Measurements from ENCODE around the gene ACTBL2.

The ACTBL2 gene

DNA sequence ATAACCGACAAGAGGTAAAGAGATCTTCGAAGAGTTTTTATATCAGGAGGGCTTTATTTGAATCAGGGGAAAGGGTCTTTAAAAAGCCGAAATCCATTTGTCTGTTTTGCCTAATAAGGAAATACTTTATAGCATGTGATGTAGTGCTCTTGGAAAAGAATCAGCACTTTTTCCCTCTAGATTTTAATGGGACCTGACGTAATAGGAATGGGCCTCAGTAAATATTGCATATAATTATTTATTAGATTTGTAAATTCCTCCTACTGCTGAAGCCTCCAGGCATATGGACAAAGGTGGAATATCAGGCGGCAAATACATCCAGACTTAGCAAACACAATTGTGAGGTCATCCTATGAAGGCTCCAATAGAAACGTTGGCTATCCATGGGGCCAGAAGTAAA, 50.9 kb downstream of the ACTBL2 start:
- TF ChIP-seq, protein P1, sequence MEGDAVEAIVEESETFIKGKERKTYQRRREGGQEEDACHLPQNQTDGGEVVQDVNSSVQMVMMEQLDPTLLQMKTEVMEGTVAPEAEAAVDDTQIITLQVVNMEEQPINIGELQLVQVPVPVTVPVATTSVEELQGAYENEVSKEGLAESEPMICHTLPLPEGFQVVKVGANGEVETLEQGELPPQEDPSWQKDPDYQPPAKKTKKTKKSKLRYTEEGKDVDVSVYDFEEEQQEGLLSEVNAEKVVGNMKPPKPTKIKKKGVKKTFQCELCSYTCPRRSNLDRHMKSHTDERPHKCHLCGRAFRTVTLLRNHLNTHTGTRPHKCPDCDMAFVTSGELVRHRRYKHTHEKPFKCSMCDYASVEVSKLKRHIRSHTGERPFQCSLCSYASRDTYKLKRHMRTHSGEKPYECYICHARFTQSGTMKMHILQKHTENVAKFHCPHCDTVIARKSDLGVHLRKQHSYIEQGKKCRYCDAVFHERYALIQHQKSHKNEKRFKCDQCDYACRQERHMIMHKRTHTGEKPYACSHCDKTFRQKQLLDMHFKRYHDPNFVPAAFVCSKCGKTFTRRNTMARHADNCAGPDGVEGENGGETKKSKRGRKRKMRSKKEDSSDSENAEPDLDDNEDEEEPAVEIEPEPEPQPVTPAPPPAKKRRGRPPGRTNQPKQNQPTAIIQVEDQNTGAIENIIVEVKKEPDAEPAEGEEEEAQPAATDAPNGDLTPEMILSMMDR (conservative IDR thresholded peaks at IDR 0.05; ENCODE audit: low read depth, low read length): no peak

More for the DNA sequence above, 50.9 kb downstream of the ACTBL2 start:
- no peak overlapping the region for H3K4me3 ChIP-seq (ENCODE audit: low read length)
- DNase-seq (ENCODE audit: low read depth): no peak

Data from retinal pigment epithelial cell (primary cell).